HepG2 (cell line): ENCODE results near the gene ZCCHC12. TPM values are rescaled to one million over a fixed set of nuclear protein-coding genes. Genes with fewer than 3 reads are reported as not detected.

ENCODE experiments used
- ATAC-seq: fragments of 200-7000 bp; cut with Tn5 transposase; 3 replicates; pipeline ENCODE4 v1.9.1; 2020; ENCODE audit warnings: mild to moderate bottlenecking, moderate library complexity
- BruUV-seq: library from RNA; stranded (reverse); fragments of 400-500 nt; replicated peaks from 2 replicates; lab custom pipeline; 2021; lab: Mats Ljungman, UMichigan
- CTCF ChIA-PET: fragments of 300-600 bp; formaldehyde crosslinking; extraction: SDS; loops from one replicate; lab custom pipeline; 2021; ENCODE audit warnings: low total read pairs, inconsistent platforms, low intra/inter-chr PET ratio; lab: Yijun Ruan, JAX
- POLR2A ChIA-PET: fragments of 350-600 bp; sonication (Branson Sonifier 250); formaldehyde crosslinking; loops from one replicate; lab custom pipeline; 2020; ENCODE audit warnings: antibody characterized with exemption, inconsistent platforms; lab: Yijun Ruan, JAX
- DNase-seq: peaks from one replicate; pipeline ENCODE4 v3.0.0-alpha.2; 2015; ENCODE audit warnings: low spot score
- FAIRE-seq: peaks from 3 replicates; lab custom pipeline; 2011; peaks lifted over from hg19 to GRCh38; lab: Jason Lieb, UNC
- H2AFZ ChIP-seq: one replicate; pipeline ENCODE4 v1.6.1; 2011; ENCODE audit warnings: low read length, inconsistent platforms
- H3K27ac ChIP-seq: fragments of 300-600 bp; 3 replicates; pipeline ENCODE4 v1.8.0; 2011; ENCODE audit warnings: mixed run types, mild to moderate bottlenecking, mixed read lengths, low read length, inconsistent platforms; ENCODE audit not compliant: insufficient read depth; ENCODE audit errors: extremely low read length
- H3K27me3 ChIP-seq, 2 experiments: fragments of 200-600 bp in 1 of 2; 2 replicates in 1 of 2; 3 replicates in 1 of 2; pipeline versions ENCODE4 v1.6.0 to v1.8.0; 2011; ENCODE audit warnings: low read length in 2 of 2, mild to moderate bottlenecking in 2 of 2, moderate library complexity in 2 of 2, inconsistent platforms in 1 of 2; ENCODE audit not compliant: insufficient read depth in 2 of 2, control insufficient read depth in 1 of 2
- H3K36me3 ChIP-seq, 2 experiments: fragments of 200-600 bp in 1 of 2; replicated peaks in 1 of 2; 2 replicates in 1 of 2; 3 replicates in 1 of 2; pipeline versions ENCODE4 v1.5.1 to v1.8.0; 2011; ENCODE audit warnings: low read length in 2 of 2, inconsistent platforms in 1 of 2; ENCODE audit not compliant: insufficient read depth in 2 of 2, control insufficient read depth in 1 of 2
- H3K4me1 ChIP-seq: 2 replicates; pipeline ENCODE4 v1.5.1; 2012; ENCODE audit warnings: low read length, inconsistent platforms; ENCODE audit not compliant: insufficient read depth
- H3K4me2 ChIP-seq: 2 replicates; pipeline ENCODE4 v1.6.0; 2011; ENCODE audit warnings: low read depth, low read length, inconsistent platforms
- H3K4me3 ChIP-seq, 3 experiments: fragments of 200-600 bp in 1 of 3; sonication (generic), shearing (Covaris generic) in 1 of 3; replicated peaks in 1 of 3; 2 replicates each; pipeline ENCODE4 v1.5.1; 2011 to 2016; ENCODE audit warnings: low read length in 3 of 3, inconsistent platforms in 2 of 3, low read depth in 2 of 3, mild to moderate bottlenecking in 2 of 3, control low read depth in 1 of 3, mixed read lengths in 1 of 3; ENCODE audit not compliant: insufficient read depth in 1 of 3
- H3K79me2 ChIP-seq: one replicate; pipeline ENCODE4 v1.6.1; 2011; ENCODE audit warnings: low read length, inconsistent platforms; ENCODE audit not compliant: insufficient read depth
- H3K9ac ChIP-seq: 2 replicates; pipeline ENCODE4 v1.6.0; 2011; ENCODE audit warnings: mild to moderate bottlenecking, low read depth, low read length, inconsistent platforms; ENCODE audit not compliant: insufficient read depth
- H3K9me3 ChIP-seq: 2 replicates; pipeline ENCODE4 v1.5.1; 2012; ENCODE audit warnings: mild to moderate bottlenecking, low read length
- H4K20me1 ChIP-seq: 2 replicates; pipeline ENCODE4 v1.6.0; 2011; ENCODE audit warnings: inconsistent platforms, mild to moderate bottlenecking, low read length, moderate library complexity; ENCODE audit not compliant: insufficient read depth
- AGO2 ChIP-seq: fragments of 200-400 bp; formaldehyde crosslinking; optimal IDR thresholded peaks from 2 replicates; pipeline ENCODE3; 2017; ENCODE audit warnings: mild to moderate bottlenecking, low read depth, low read length, moderate library complexity
- NAIF1 ChIP-seq: sonication (generic); formaldehyde crosslinking; IDR thresholded peaks from 2 replicates; pipeline ENCODE4 v1.5.0; 2020; ENCODE audit warnings: mild to moderate bottlenecking, missing genetic modification reagents, borderline replicate concordance
- RBM22 ChIP-seq: fragments of 200-400 bp; formaldehyde crosslinking; optimal IDR thresholded peaks from 2 replicates; pipeline ENCODE3; 2017; ENCODE audit warnings: mild to moderate bottlenecking, low read length, moderate library complexity
- RXRB ChIP-seq: IDR thresholded peaks from 2 replicates; pipeline ENCODE4 v1.6.1; 2016; ENCODE audit warnings: borderline replicate concordance, missing genetic modification reagents, missing compliant biosample characterization
- SETDB1 ChIP-seq: sonication (generic); formaldehyde crosslinking; IDR thresholded peaks from 2 replicates; pipeline ENCODE4 v1.5.1; 2020; ENCODE audit warnings: missing genetic modification reagents, mild to moderate bottlenecking, borderline replicate concordance
- ZNF124 ChIP-seq: sonication (generic); formaldehyde crosslinking; IDR thresholded peaks from 2 replicates; pipeline ENCODE4 v1.4.0; 2020; ENCODE audit warnings: missing genetic modification reagents
- ZNF367 ChIP-seq: sonication (generic); formaldehyde crosslinking; IDR thresholded peaks from 2 replicates; pipeline ENCODE4 v1.4.0; 2020; ENCODE audit warnings: missing genetic modification reagents, borderline replicate concordance
- ZNF605 ChIP-seq: sonication (generic); formaldehyde crosslinking; IDR thresholded peaks from 2 replicates; pipeline ENCODE4 v1.8.0; 2022; ENCODE audit warnings: mild to moderate bottlenecking, missing genetic modification reagents
- ZNF766 ChIP-seq: sonication (generic); formaldehyde crosslinking; IDR thresholded peaks from 2 replicates; pipeline ENCODE4 v1.5.0; 2020; ENCODE audit warnings: missing genetic modification reagents, borderline replicate concordance
- ZNF850 ChIP-seq: sonication (generic); formaldehyde crosslinking; conservative IDR thresholded peaks from 2 replicates; pipeline ENCODE4 v1.9.0; 2021; ENCODE audit warnings: mild to moderate bottlenecking, missing genetic modification reagents
- ZSCAN29 ChIP-seq: sonication (generic); formaldehyde crosslinking; conservative IDR thresholded peaks from 2 replicates; pipeline ENCODE4 v1.4.0; 2020; ENCODE audit warnings: mild to moderate bottlenecking, missing genetic modification reagents
- WGBS: methylation state at CpG from one replicate; pipeline ENCODE4 v1.1.6; 2017; ENCODE audit warnings: low lambda C conversion rate; 5-methylcytosine and 5-hydroxymethylcytosine counted together
- in situ Hi-C: cut with HindIII; loops from 2 replicates; pipeline ENCODE4 v1.10.0; 2017; ENCODE audit warnings: low pct_unique_long_range_greater_than_20kb; ENCODE audit not compliant: extremely low pct_ligation_motif_present
- intact Hi-C: fragments of 100-400 bp; cut with micrococcal nuclease; formaldehyde crosslinking; loops from one replicate; pipeline ENCODE4 v1.10.0; 2022; ENCODE audit not compliant: unreplicated experiment
- polyA plus RNA-seq, 8 experiments: library from polyadenylated mRNA; depleted of rRNA in 3 of 8; stranded (reverse) in 7 of 8; unstranded in 1 of 8; fragments of >200 nt; fragmentation: Illumina TruSeq in 4 of 8; extraction: Trizol in 4 of 8; gene quantifications; 2 replicates each; pipeline versions ENCODE4 v1.2.1 to v1.2.3, GENCODE V29; 2011 to 2016; ENCODE audit warnings: low read depth in 4 of 8, missing spikeins in 1 of 8, mixed read lengths in 1 of 8; ENCODE audit not compliant: insufficient read depth in 1 of 8
- total RNA-seq, 5 experiments: library from RNA; depleted of rRNA; stranded (reverse); fragments of >200 nt; fragmentation: Illumina TruSeq; extraction: Trizol; gene quantifications; 2 replicates each; pipeline ENCODE4 v1.2.3, GENCODE V29; 2016; ENCODE audit warnings: low read depth in 1 of 5
- TF ChIP-seq, protein P1 (sequence below): sonication (generic); formaldehyde crosslinking; IDR thresholded peaks from 2 replicates; pipeline ENCODE4 v1.5.1; 2020; ENCODE audit warnings: missing genetic modification reagents, mild to moderate bottlenecking, borderline replicate concordance
- TF ChIP-seq, protein P2 (sequence below): sonication (generic); formaldehyde crosslinking; IDR thresholded peaks from 2 replicates; pipeline ENCODE4 v1.5.0; 2020; ENCODE audit warnings: mild to moderate bottlenecking, missing genetic modification reagents
- TF ChIP-seq, protein P3 (sequence below): sonication (generic); formaldehyde crosslinking; IDR thresholded peaks from 2 replicates; pipeline ENCODE4 v1.9.0; 2021; ENCODE audit warnings: mild to moderate bottlenecking, missing genetic modification reagents

Gene ZCCHC12
- total and polyA plus RNA-seq, 2 of the 13 experiments (the other 11 are each of a cell fraction or from before 2014, with no cell fraction given), result 0.05 to 0.20 TPM

DNA sequence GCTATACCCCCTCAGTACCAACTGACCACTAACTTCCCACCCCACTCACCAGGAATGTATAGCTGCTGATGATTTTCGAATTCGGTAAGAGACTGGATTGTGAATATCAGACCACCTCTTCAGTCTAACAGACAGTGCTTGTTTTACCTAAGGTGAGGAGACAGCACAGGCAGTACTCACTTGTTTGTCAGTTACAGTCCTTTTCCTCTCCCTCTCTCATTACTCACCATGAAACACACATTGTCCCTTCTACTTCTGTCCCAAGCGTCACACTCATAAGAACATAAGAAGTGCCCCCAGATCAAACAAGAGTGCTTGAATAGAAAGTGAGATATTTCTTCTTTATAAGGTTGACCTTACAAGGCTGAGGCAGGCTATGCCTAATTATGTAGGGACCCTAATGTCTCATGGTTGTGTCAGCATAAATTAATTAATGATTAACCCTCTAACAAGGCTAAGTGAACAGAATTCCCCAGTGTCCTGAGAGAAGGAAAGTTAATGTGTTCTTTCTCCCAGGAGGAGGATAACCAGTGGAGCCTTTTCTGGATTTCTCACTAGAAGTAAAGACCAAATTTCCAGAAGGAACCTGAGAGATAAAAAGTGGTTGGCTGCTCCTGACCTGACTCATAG, 32.2 kb downstream of the ZCCHC12 start:
- Histone ChIP-seq H3K79me2 (no peaks in the 10 kb centered on the region), H3K27ac (no peak overlapping the region), H3K27me3 (no peaks in the 10 kb centered on the region), H2AFZ (no peak overlapping the region), H3K9me3 (no peaks in the 10 kb centered on the region), H3K9ac (no peak overlapping the region), H4K20me1 (no peaks in the 10 kb centered on the region), H3K4me1 (peaks cover 24% of the 10 kb centered on the region), H3K36me3 (no peaks in the 10 kb centered on the region), H3K4me3 (no peak overlapping the region), H3K4me2 (no peak overlapping the region)
- ChIA-PET CTCF (no interaction called here), POLR2A (no interaction called here)
- in situ Hi-C loops, result loop anchor here (25.0 kb wide), 1 partner anchor 132 kb away; no protein-coding TSS in a partner anchor
- 86% methylated on average over 3 of the region's 3 CpGs for WGBS
- intact Hi-C loops, result no loop called here
- ATAC-seq (peak; percentile 46; the same call in 2 of the 3 replicates), DNase-seq (peak; percentile 5), FAIRE-seq (no peak)
- no TSS peak for BruUV-seq
- TF ChIP-seq, protein P1, sequence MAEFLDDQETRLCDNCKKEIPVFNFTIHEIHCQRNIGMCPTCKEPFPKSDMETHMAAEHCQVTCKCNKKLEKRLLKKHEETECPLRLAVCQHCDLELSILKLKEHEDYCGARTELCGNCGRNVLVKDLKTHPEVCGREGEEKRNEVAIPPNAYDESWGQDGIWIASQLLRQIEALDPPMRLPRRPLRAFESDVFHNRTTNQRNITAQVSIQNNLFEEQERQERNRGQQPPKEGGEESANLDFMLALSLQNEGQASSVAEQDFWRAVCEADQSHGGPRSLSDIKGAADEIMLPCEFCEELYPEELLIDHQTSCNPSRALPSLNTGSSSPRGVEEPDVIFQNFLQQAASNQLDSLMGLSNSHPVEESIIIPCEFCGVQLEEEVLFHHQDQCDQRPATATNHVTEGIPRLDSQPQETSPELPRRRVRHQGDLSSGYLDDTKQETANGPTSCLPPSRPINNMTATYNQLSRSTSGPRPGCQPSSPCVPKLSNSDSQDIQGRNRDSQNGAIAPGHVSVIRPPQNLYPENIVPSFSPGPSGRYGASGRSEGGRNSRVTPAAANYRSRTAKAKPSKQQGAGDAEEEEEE (CRISPR knock-in tag), result no peak
- TF ChIP-seq, protein P2, sequence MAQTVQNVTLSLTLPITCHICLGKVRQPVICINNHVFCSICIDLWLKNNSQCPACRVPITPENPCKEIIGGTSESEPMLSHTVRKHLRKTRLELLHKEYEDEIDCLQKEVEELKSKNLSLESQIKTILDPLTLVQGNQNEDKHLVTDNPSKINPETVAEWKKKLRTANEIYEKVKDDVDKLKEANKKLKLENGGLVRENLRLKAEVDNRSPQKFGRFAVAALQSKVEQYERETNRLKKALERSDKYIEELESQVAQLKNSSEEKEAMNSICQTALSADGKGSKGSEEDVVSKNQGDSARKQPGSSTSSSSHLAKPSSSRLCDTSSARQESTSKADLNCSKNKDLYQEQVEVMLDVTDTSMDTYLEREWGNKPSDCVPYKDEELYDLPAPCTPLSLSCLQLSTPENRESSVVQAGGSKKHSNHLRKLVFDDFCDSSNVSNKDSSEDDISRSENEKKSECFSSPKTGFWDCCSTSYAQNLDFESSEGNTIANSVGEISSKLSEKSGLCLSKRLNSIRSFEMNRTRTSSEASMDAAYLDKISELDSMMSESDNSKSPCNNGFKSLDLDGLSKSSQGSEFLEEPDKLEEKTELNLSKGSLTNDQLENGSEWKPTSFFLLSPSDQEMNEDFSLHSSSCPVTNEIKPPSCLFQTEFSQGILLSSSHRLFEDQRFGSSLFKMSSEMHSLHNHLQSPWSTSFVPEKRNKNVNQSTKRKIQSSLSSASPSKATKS (CRISPR knock-in tag), result no peak
- TF ChIP-seq NAIF1 (CRISPR knock-in tag) (no peak), RBM22 (no peak), SETDB1 (CRISPR knock-in tag) (no peak), RXRB (CRISPR knock-in tag) (no peak), ZNF766 (CRISPR knock-in tag) (no peak), ZSCAN29 (CRISPR knock-in tag) (no peak), ZNF850 (CRISPR knock-in tag) (no peak), AGO2 (no peak), ZNF124 (CRISPR knock-in tag) (no peak), ZNF605 (CRISPR knock-in tag) (no peak), ZNF367 (no peak)
- TF ChIP-seq, protein P3, sequence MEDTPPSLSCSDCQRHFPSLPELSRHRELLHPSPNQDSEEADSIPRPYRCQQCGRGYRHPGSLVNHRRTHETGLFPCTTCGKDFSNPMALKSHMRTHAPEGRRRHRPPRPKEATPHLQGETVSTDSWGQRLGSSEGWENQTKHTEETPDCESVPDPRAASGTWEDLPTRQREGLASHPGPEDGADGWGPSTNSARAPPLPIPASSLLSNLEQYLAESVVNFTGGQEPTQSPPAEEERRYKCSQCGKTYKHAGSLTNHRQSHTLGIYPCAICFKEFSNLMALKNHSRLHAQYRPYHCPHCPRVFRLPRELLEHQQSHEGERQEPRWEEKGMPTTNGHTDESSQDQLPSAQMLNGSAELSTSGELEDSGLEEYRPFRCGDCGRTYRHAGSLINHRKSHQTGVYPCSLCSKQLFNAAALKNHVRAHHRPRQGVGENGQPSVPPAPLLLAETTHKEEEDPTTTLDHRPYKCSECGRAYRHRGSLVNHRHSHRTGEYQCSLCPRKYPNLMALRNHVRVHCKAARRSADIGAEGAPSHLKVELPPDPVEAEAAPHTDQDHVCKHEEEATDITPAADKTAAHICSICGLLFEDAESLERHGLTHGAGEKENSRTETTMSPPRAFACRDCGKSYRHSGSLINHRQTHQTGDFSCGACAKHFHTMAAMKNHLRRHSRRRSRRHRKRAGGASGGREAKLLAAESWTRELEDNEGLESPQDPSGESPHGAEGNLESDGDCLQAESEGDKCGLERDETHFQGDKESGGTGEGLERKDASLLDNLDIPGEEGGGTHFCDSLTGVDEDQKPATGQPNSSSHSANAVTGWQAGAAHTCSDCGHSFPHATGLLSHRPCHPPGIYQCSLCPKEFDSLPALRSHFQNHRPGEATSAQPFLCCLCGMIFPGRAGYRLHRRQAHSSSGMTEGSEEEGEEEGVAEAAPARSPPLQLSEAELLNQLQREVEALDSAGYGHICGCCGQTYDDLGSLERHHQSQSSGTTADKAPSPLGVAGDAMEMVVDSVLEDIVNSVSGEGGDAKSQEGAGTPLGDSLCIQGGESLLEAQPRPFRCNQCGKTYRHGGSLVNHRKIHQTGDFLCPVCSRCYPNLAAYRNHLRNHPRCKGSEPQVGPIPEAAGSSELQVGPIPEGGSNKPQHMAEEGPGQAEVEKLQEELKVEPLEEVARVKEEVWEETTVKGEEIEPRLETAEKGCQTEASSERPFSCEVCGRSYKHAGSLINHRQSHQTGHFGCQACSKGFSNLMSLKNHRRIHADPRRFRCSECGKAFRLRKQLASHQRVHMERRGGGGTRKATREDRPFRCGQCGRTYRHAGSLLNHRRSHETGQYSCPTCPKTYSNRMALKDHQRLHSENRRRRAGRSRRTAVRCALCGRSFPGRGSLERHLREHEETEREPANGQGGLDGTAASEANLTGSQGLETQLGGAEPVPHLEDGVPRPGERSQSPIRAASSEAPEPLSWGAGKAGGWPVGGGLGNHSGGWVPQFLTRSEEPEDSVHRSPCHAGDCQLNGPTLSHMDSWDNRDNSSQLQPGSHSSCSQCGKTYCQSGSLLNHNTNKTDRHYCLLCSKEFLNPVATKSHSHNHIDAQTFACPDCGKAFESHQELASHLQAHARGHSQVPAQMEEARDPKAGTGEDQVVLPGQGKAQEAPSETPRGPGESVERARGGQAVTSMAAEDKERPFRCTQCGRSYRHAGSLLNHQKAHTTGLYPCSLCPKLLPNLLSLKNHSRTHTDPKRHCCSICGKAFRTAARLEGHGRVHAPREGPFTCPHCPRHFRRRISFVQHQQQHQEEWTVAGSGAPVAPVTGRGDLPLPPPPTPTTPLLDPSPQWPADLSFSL (CRISPR knock-in tag), result no peak
